ENCODE data around the gene TTC13. TPM values are rescaled to one million over a fixed set of nuclear protein-coding genes. Genes with fewer than 3 reads are reported as not detected.

The TTC13 gene
- total RNA-seq, 2 donors from 2014 or later: 12.1 to 12.2 TPM

DNA sequence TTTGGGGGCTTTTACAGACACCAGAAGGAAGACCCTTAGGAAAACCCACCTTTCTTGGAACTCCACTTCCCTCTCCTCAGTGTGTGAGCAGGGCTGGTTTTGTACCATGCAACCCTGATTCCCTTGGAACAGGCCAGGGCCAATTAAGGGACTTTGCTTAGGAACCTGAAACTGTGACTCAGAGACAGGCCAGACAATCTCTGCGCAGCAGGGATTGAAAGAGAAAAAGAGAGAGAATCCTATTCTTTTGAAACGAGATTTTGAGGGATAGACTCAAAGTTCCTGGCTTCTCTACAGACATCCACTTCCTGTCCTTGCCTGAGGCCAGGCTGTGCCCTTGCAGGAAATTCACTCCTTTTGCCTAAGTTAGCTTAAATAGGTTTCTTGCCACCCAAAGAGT, 87.2 kb downstream of the TTC13 start:
- intact Hi-C loops (cut with DNase I): no loop called here
- no peaks in the 10 kb centered on the region for H3K36me3 ChIP-seq
- WGBS: 38% methylated on average over 2 of the region's 2 CpGs

DNA sequence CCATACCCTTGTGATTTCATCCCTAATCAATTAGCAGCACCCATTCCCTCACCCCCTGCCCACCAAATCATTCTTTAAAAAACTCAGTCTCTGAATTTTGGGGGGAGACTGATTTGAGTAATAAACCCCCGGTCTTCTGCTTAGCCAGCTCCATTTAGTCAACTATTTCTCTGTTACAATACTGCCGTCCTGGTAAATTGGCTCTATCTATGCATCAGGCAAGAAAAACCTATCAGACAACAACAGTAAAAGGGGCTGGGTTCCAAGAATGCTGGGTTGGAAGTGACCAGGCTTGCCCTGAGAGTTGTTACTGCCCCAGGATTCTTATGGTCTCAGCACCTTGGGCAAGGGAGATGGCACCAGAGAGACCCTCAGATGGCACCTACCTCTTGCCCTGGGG, 94.0 kb downstream of the TTC13 start:
- WGBS: 81% methylated on average over 2 of the region's 2 CpGs
- H3K27ac ChIP-seq: no peak overlapping the region
- H3K9me3 ChIP-seq: no peaks in the 10 kb centered on the region
- TF ChIP-seq POLR2AphosphoS5 (IDR thresholded peaks at IDR 0.05) (no peak), POLR2A (IDR thresholded peaks at IDR 0.05) (no peak)
- TF ChIP-seq, protein P1, sequence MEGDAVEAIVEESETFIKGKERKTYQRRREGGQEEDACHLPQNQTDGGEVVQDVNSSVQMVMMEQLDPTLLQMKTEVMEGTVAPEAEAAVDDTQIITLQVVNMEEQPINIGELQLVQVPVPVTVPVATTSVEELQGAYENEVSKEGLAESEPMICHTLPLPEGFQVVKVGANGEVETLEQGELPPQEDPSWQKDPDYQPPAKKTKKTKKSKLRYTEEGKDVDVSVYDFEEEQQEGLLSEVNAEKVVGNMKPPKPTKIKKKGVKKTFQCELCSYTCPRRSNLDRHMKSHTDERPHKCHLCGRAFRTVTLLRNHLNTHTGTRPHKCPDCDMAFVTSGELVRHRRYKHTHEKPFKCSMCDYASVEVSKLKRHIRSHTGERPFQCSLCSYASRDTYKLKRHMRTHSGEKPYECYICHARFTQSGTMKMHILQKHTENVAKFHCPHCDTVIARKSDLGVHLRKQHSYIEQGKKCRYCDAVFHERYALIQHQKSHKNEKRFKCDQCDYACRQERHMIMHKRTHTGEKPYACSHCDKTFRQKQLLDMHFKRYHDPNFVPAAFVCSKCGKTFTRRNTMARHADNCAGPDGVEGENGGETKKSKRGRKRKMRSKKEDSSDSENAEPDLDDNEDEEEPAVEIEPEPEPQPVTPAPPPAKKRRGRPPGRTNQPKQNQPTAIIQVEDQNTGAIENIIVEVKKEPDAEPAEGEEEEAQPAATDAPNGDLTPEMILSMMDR (IDR thresholded peaks at IDR 0.05): no peak
- intact Hi-C loops (cut with DNase I): no loop called here
- H3K4me3 ChIP-seq: no peak overlapping the region
- no peaks in the 10 kb centered on the region for H3K4me1 ChIP-seq (replicated peaks)
- no peak for DNase-seq (ENCODE audit: low spot score)
- no peaks in the 10 kb centered on the region for H3K36me3 ChIP-seq
- H3K27me3 ChIP-seq (replicated peaks; ENCODE audit: insufficient read depth): peaks cover 4% of the 10 kb centered on the region

More for the DNA sequence above, 87.2 kb downstream of the TTC13 start:
- TF ChIP-seq POLR2A (IDR thresholded peaks at IDR 0.05) (no peak), POLR2AphosphoS5 (IDR thresholded peaks at IDR 0.05) (no peak)
- TF ChIP-seq, protein P1 (IDR thresholded peaks at IDR 0.05): no peak
- no peak for DNase-seq (ENCODE audit: low spot score)
- H3K4me3 ChIP-seq: no peak overlapping the region
- H3K4me1 ChIP-seq (replicated peaks): no peaks in the 10 kb centered on the region
- no peaks in the 10 kb centered on the region for H3K9me3 ChIP-seq
- no peaks in the 10 kb centered on the region for H3K27me3 ChIP-seq (replicated peaks; ENCODE audit: insufficient read depth)
- no peak overlapping the region for H3K27ac ChIP-seq

DNA sequence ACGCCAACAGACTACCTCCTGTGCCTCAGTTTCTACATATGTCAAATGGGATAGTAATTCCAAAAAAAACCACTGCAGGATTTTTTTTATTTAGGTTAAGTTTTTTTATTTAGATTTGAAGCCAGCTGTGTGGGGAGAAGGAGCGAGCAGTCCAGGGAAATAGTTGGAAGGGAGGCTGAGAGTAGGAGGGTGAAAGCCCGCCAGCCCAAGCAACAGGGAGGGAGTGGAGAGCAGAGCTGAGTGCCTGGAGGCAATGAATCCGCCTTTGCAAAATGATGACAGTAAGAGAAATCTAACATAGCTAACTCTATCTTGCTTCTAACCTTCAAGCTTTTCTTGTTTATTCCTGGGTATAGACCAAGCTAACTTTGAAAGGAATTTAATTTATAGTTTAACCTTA, 94.7 kb downstream of the TTC13 start:
- TF ChIP-seq POLR2A (IDR thresholded peaks at IDR 0.05) (no peak), POLR2AphosphoS5 (IDR thresholded peaks at IDR 0.05) (no peak)
- TF ChIP-seq, protein P1 (IDR thresholded peaks at IDR 0.05): no peak
- intact Hi-C loops (cut with DNase I): no loop called here

DNA sequence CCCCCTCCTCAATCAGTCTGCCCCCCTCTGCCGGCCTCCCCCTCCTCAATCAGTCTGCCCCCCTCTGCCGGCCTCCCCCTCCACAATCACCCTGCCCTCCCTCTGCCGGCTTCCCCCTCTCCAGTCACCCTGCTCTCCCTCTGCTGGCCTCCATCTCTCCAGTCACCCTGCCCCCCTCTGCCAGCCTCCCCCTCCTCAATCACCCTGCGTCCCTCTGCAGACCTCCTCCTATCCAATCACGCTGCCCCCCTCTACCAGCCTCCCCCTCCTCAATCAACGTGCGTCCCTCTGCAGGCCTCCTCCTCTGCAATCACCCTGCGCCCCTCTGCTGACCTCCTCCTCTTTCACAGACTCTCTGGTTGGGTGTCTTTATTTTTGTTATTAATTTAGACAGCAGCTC, 98.9 kb downstream of the TTC13 start:
- intact Hi-C loops (cut with DNase I): no loop called here
- H3K9me3 ChIP-seq: no peaks in the 10 kb centered on the region
- no peaks in the 10 kb centered on the region for H3K36me3 ChIP-seq
- WGBS: 34% methylated on average over 8 of the region's 8 CpGs
- TF ChIP-seq POLR2AphosphoS5 (IDR thresholded peaks at IDR 0.05): no peak
- TF ChIP-seq, protein P1 (IDR thresholded peaks at IDR 0.05): no peak
- no peak for TF ChIP-seq POLR2A (IDR thresholded peaks at IDR 0.05)
- H3K27me3 ChIP-seq (replicated peaks; ENCODE audit: insufficient read depth): peaks cover 4% of the 10 kb centered on the region
- no peak overlapping the region for H3K4me3 ChIP-seq
- no peaks in the 10 kb centered on the region for H3K4me1 ChIP-seq (replicated peaks)
- no peak overlapping the region for H3K27ac ChIP-seq
- DNase-seq (ENCODE audit: low spot score): no peak

More for the DNA sequence above, 94.7 kb downstream of the TTC13 start:
- no peaks in the 10 kb centered on the region for H3K9me3 ChIP-seq
- no peak for DNase-seq (ENCODE audit: low spot score)
- 52% methylated on average over 4 of the region's 4 CpGs for WGBS
- no peaks in the 10 kb centered on the region for H3K4me1 ChIP-seq (replicated peaks)
- no peak overlapping the region for H3K4me3 ChIP-seq
- peaks cover 4% of the 10 kb centered on the region for H3K27me3 ChIP-seq (replicated peaks; ENCODE audit: insufficient read depth)
- no peak overlapping the region for H3K27ac ChIP-seq
- H3K36me3 ChIP-seq: no peaks in the 10 kb centered on the region

DNA sequence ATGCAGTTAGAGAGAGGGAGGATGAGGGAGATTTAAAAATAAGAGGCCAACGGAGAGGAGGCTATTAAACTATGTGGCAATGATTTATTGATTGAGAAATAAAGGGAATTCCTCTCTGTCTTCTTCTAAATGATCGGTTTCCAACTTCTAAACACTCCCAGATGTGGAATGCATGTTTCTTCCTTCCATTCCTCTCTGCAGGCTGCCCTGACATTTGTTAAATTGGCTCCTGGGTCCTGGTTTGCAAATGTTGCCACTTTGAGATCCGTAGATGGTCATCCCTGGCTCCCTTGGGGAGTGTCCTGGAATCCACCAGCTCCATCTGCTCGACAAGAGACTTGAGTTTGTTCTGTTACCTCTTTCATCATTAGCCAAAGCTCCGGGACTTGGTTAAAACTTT, 100.1 kb downstream of the TTC13 start:
- no peak for TF ChIP-seq POLR2A (IDR thresholded peaks at IDR 0.05)
- TF ChIP-seq POLR2AphosphoS5 (IDR thresholded peaks at IDR 0.05): peak; percentile 30
- WGBS: 22% methylated on average over 5 of the region's 5 CpGs

More for the DNA sequence above, 100.1 kb downstream of the TTC13 start:
- H3K36me3 ChIP-seq: no peaks in the 10 kb centered on the region
- intact Hi-C loops (cut with DNase I): no loop called here
- no peak for DNase-seq (ENCODE audit: low spot score)
- H3K27me3 ChIP-seq (replicated peaks; ENCODE audit: insufficient read depth): peaks cover 4% of the 10 kb centered on the region
- no peaks in the 10 kb centered on the region for H3K4me1 ChIP-seq (replicated peaks)
- H3K4me3 ChIP-seq: no peak overlapping the region
- H3K27ac ChIP-seq: no peak overlapping the region
- H3K9me3 ChIP-seq: no peaks in the 10 kb centered on the region
